GM12891 (cell line): ENCODE results near the gene USP14.

Experiments used
- DNase-seq: peaks from one replicate; pipeline ENCODE4 v3.0.0; 2011; ENCODE audit warnings: low spot score; ENCODE audit not compliant: insufficient read length
- FAIRE-seq: peaks from 2 replicates; lab custom pipeline; 2011; peaks lifted over from hg19 to GRCh38; lab: Jason Lieb, UNC
- PAX5 ChIP-seq: IDR thresholded peaks from 2 replicates; pipeline ENCODE4 v1.6.1; 2011; ENCODE audit warnings: low read length, moderate library complexity, mild to moderate bottlenecking; ENCODE audit not compliant: insufficient read depth, severe bottlenecking
- POLR2A ChIP-seq: IDR thresholded peaks from 2 replicates; pipeline ENCODE4 v1.6.1; 2011; ENCODE audit warnings: low read depth, low read length, control low read depth
- POLR2AphosphoS5 ChIP-seq: IDR thresholded peaks from 2 replicates; pipeline ENCODE4 v1.6.1; 2011; ENCODE audit warnings: low read depth, low read length, control low read depth
- POU2F2 ChIP-seq: IDR thresholded peaks from 2 replicates; pipeline ENCODE4 v1.6.1; 2011; ENCODE audit warnings: low read depth, mild to moderate bottlenecking, control low read depth, low read length, moderate library complexity
- SPI1 ChIP-seq: IDR thresholded peaks from 2 replicates; pipeline ENCODE4 v1.6.1; 2011; ENCODE audit warnings: low read depth, low read length, control low read depth
- TAF1 ChIP-seq: IDR thresholded peaks from 2 replicates; pipeline ENCODE4 v1.6.1; 2011; ENCODE audit warnings: low read depth, low read length, control low read depth

Gene USP14

DNA sequence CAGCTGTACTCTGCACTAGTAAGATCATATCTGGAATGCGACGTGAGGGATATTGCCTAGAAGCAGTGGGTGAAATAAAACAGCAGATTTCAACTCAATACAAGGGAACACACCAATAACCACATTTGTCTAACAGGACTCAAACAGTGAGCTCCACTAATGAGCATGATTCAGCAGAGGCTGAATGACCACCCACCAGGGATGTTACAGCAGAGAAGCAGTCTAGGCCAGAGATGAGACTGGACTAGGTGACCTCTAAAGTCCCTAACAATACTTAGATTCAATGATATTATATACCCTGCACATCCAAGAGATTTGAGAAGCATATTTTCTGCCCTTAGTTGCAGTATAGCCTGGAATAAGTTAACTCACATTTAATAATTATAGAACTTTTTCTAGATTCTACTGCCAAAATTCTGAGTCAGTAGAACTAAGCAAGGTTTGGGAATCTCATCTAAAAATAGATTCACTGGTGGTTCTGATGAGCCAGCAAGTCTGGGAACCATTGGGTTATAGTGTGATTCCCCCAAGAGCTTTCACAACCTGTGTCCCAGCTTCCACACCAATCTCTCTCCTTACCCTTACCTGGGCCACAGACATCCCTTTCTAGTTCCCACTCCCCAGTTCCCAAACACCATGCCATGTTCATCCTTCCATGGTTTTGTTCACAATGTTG, 103.2 kb downstream of the USP14 start:
- DNase-seq (no peak), FAIRE-seq (no peak)
- TF ChIP-seq TAF1, result no peak
- no peak for TF ChIP-seq SPI1
- no peak for TF ChIP-seq PAX5
- TF ChIP-seq POU2F2, result no peak
- TF ChIP-seq POLR2AphosphoS5, result no peak
- TF ChIP-seq POLR2A, result no peak
